Measurements from ENCODE around the gene SAMD4A. TPM values are rescaled to one million over a fixed set of nuclear protein-coding genes. Genes with fewer than 3 reads are reported as not detected.

The SAMD4A gene
- total RNA-seq, 4 donors from 2014 or later = 15.3 to 40.2 (median 22.3) TPM

DNA sequence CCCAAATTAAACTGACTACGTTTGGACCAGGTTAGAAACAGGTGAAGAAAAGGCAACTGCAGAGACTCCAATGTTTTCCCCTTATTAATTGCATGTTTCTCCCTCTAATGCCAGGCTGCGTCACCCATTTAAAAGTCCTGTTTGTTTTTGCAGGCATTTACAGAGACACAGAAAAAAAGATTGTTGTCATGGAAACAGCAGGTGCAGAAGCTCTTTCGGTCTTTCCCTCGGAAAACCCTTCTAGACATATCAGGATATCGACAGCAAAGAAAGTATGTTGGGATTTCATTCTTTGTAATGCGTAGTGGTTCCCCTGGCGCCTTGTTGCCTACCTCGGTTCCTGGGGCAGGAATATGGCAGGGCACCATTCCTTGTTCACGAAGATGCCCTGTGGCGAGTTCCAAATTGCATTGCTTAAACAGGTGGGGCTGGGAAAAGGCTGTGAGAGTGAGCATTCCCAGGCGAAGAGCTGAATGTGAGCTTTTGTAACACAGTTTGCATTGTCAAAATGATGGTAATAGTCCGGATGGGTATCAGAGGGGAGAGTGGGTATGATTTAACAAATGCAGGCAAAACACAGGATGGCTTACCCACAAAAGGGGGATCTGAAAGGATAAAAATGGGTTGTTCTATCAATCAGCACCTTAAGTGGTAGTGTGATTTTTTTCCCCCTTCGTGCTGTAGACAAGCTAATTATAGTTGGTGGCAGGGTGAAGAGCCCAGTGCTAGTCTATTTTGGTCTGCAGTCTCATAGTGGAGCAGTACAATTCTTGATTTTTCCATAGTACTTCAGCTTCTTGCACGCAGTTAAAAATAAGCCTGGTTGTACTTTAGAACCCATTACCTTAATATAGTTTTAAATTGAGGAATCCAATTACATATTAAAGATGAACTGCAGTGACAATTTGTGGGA, 203.3 kb downstream of the SAMD4A start:
- 68 to 81% methylated on average over 6 to 14 of the region's 14 CpGs for WGBS, 2 donors (ENCODE audit: low coverage in 1 of 2)
- H3K27ac ChIP-seq = peak overlapping the region in 3 of 4 donors; percentile 73 to 91 (median 75)

DNA sequence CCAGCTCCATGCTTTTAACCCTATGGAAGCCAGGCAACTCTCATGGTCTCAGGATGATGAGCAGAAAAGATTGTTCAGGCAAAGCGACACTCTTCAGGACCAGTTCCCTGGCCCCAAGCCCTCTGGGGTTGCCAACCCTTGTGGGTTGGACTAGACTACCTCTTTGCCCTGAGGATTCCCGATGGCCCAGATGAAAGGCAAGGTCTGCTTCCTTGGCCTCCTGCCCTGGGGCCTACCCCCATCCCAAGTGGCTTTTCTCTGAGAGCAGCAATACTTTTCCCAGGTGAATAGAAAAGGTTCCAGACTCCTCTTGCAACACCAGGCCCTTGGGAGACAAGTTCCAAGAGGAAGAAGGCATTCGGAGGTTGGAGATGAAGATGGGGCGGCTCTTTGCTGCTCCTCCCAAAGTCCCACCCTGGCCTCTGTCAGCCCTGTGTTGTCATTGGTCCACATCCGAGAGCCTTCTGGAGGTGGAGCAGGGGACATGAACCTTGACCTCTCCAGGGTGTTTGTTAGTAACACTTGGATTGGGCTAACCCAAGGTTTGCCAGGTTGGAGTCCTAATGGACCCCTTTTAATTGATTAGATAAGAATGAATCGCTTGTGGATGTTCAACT, 204.6 kb downstream of the SAMD4A start:
- intact Hi-C loops (cut with DNase I; ENCODE audit: low total_unique reads) (loop anchor here (5.0 kb wide), 1 partner anchor 44 kb away; no protein-coding TSS in a partner anchor), in situ Hi-C loops (cut with MboI; ENCODE audit: low pct_ligation_motif_present in 1 of 4, low pct_unique_long_range_greater_than_20kb in 1 of 4, low sequenced_read_pairs in 3 of 4) (loop anchor here (10.0 kb wide), 3 partner anchors 127 to 217 kb away; no protein-coding TSS in a partner anchor)
- Histone ChIP-seq H3K36me3 (no peaks in the 10 kb centered on the region), H3K27ac (peak overlapping the region; percentile 73 to 91 (median 78)), H3K4me3 (no peak overlapping the region), H3K9me3 (no peaks in the 10 kb centered on the region), H3K4me1 (peaks cover 7 to 28% (median 24%) of the 10 kb centered on the region in 4 donors), H3K27me3 (no peaks in the 10 kb centered on the region)
- WGBS, 2 donors (ENCODE audit: low coverage in 1 of 2) = 93 to 100% methylated on average over 2 to 6 of the region's 6 CpGs
- TF ChIP-seq POLR2A (IDR thresholded peaks at IDR 0.05) (no peak), POLR2AphosphoS5 (IDR thresholded peaks at IDR 0.05) (no peak), EP300 (IDR thresholded peaks at IDR 0.05; ENCODE audit: low read depth) (no peak)
- TF ChIP-seq, protein P1, sequence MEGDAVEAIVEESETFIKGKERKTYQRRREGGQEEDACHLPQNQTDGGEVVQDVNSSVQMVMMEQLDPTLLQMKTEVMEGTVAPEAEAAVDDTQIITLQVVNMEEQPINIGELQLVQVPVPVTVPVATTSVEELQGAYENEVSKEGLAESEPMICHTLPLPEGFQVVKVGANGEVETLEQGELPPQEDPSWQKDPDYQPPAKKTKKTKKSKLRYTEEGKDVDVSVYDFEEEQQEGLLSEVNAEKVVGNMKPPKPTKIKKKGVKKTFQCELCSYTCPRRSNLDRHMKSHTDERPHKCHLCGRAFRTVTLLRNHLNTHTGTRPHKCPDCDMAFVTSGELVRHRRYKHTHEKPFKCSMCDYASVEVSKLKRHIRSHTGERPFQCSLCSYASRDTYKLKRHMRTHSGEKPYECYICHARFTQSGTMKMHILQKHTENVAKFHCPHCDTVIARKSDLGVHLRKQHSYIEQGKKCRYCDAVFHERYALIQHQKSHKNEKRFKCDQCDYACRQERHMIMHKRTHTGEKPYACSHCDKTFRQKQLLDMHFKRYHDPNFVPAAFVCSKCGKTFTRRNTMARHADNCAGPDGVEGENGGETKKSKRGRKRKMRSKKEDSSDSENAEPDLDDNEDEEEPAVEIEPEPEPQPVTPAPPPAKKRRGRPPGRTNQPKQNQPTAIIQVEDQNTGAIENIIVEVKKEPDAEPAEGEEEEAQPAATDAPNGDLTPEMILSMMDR (IDR thresholded peaks at IDR 0.05) = no peak
- no peak for DNase-seq

More for the DNA sequence above, 203.3 kb downstream of the SAMD4A start:
- in situ Hi-C loops (cut with MboI; ENCODE audit: low pct_ligation_motif_present in 1 of 4, low pct_unique_long_range_greater_than_20kb in 1 of 4, low sequenced_read_pairs in 3 of 4) (loop anchor here (10.0 kb wide), 3 partner anchors 125 to 215 kb away; no protein-coding TSS in a partner anchor), intact Hi-C loops (cut with DNase I; ENCODE audit: low total_unique reads) (loop anchor here (5.0 kb wide), 1 partner anchor 43 kb away; no protein-coding TSS in a partner anchor)
- no peak for DNase-seq
- Histone ChIP-seq H3K27me3 (no peaks in the 10 kb centered on the region), H3K4me3 (no peak overlapping the region), H3K9me3 (no peaks in the 10 kb centered on the region), H3K4me1 (peaks cover 7 to 22% (median 19%) of the 10 kb centered on the region in 4 donors), H3K36me3 (no peaks in the 10 kb centered on the region)
- no peak for TF ChIP-seq POLR2AphosphoS5 (IDR thresholded peaks at IDR 0.05)
- TF ChIP-seq POLR2A (IDR thresholded peaks at IDR 0.05) = no peak
- TF ChIP-seq, protein P1 (IDR thresholded peaks at IDR 0.05) = no peak
- no peak for TF ChIP-seq EP300 (IDR thresholded peaks at IDR 0.05; ENCODE audit: low read depth)

DNA sequence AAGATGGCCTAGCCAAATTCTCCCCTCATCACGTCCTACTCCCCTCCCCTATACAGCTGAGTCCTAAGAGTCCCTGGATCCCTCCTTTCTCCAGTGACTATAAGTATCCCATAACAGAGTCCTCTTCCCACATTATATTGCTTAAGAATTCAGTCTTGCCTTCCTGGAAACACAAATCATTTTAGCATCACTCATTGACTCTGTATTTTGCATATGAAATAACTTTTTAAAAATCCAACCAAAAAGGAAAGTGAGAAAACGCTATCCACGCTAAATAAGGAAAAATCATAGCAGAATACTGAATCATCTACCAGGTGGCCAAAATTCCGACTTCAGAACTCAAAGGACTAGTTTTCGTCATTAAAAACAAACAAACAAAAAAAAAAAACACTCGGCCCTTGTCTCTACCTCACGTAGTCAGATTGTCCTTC, 205.5 kb downstream of the SAMD4A start:
- Histone ChIP-seq H3K4me1 (peaks cover 7 to 30% (median 24%) of the 10 kb centered on the region in 4 donors), H3K27ac (peak overlapping the region; percentile 73 to 91 (median 78)), H3K36me3 (no peaks in the 10 kb centered on the region), H3K9me3 (no peaks in the 10 kb centered on the region), H3K4me3 (no peak overlapping the region), H3K27me3 (no peaks in the 10 kb centered on the region)
- in situ Hi-C loops (cut with MboI; ENCODE audit: low pct_ligation_motif_present in 1 of 4, low pct_unique_long_range_greater_than_20kb in 1 of 4, low sequenced_read_pairs in 3 of 4) (loop anchor here (10.0 kb wide), 3 partner anchors 128 to 218 kb away; no protein-coding TSS in a partner anchor), intact Hi-C loops (cut with DNase I; ENCODE audit: low total_unique reads) (loop anchor here (5.0 kb wide), 1 partner anchor 45 kb away; no protein-coding TSS in a partner anchor)
- TF ChIP-seq POLR2A (IDR thresholded peaks at IDR 0.05) = no peak
- no peak for TF ChIP-seq EP300 (IDR thresholded peaks at IDR 0.05; ENCODE audit: low read depth)
- no peak for TF ChIP-seq POLR2AphosphoS5 (IDR thresholded peaks at IDR 0.05)
- TF ChIP-seq, protein P1 (IDR thresholded peaks at IDR 0.05) = no peak
- DNase-seq = no peak
- WGBS, 2 donors (ENCODE audit: low coverage in 1 of 2) = 71 to 72% methylated on average over 6 to 7 of the region's 7 CpGs

All from transverse colon (tissue), 4 donors.